OCI-LY7 (cell line): Measurements from ENCODE around the gene ZBTB47. TPM values are rescaled to one million over a fixed set of nuclear protein-coding genes. Genes with fewer than 3 reads are reported as not detected.

Experiments used
- BruUV-seq: library from RNA; stranded (reverse); fragments of 400-500 nt; replicated peaks from 2 replicates; lab custom pipeline; 2021; lab: Mats Ljungman, UMichigan
- CTCF ChIA-PET: fragments of 300-600 bp; sonication (Branson Sonifier 250); formaldehyde crosslinking; loops from one replicate; lab custom pipeline; 2022; ENCODE audit warnings: antibody characterized with exemption; ENCODE audit not compliant: unreplicated experiment; lab: Charles Lee
- POLR2A ChIA-PET: fragments of 300-600 bp; sonication (Branson Sonifier 250); formaldehyde crosslinking; loops from one replicate; lab custom pipeline; 2022; ENCODE audit warnings: antibody characterized with exemption; lab: Charles Lee
- DNase-seq: peaks from one replicate; pipeline ENCODE4 v3.0.0-alpha.2; 2015; ENCODE audit warnings: low spot score
- H2AFZ ChIP-seq: fragments of 200-600 bp; sonication (generic), shearing (Covaris generic); 2 replicates; pipeline ENCODE4 v1.6.1; 2014; ENCODE audit warnings: mild to moderate bottlenecking, antibody characterized with exemption, low read length, moderate library complexity
- H3K27ac ChIP-seq: fragments of 200-600 bp; sonication (generic); 2 replicates; pipeline ENCODE4 v1.5.1; 2014; ENCODE audit warnings: mixed run types, low read depth, mild to moderate bottlenecking, moderate library complexity, low read length, inconsistent platforms; ENCODE audit not compliant: poor library complexity, severe bottlenecking
- H3K36me3 ChIP-seq: fragments of 200-600 bp; sonication (generic); 2 replicates; pipeline ENCODE4 v1.6.1; 2014; ENCODE audit warnings: mild to moderate bottlenecking, antibody characterized with exemption, low read length, moderate library complexity, mixed read lengths; ENCODE audit not compliant: insufficient read depth
- H3K4me1 ChIP-seq: fragments of 200-600 bp; sonication (generic); 2 replicates; pipeline ENCODE4 v1.5.1; 2014; ENCODE audit warnings: mild to moderate bottlenecking, low read length; ENCODE audit not compliant: insufficient read depth, poor library complexity, severe bottlenecking
- H3K4me2 ChIP-seq: fragments of 200-600 bp; sonication (generic); 2 replicates; pipeline ENCODE4 v1.6.1; 2014; ENCODE audit warnings: mild to moderate bottlenecking, low read length
- H3K4me3 ChIP-seq: fragments of 200-600 bp; sonication (generic); 2 replicates; pipeline ENCODE4 v1.5.1; 2014; ENCODE audit warnings: mild to moderate bottlenecking, low read depth, low read length; ENCODE audit not compliant: poor library complexity, severe bottlenecking
- H3K79me2 ChIP-seq: fragments of 200-600 bp; sonication (generic); 2 replicates; pipeline ENCODE4 v1.6.1; 2016; ENCODE audit warnings: low read depth, mild to moderate bottlenecking, low read length, moderate library complexity, mixed read lengths; ENCODE audit not compliant: insufficient read depth
- H3K9me2 ChIP-seq: fragments of 200-600 bp; sonication (generic); 2 replicates; pipeline ENCODE4 v1.6.1; 2016; ENCODE audit warnings: mild to moderate bottlenecking, low read length, mixed read lengths; ENCODE audit not compliant: insufficient read depth
- H3K9me3 ChIP-seq: fragments of 200-600 bp; sonication (generic); 2 replicates; pipeline ENCODE4 v1.6.1; 2014; ENCODE audit warnings: mild to moderate bottlenecking, mixed run types, low read length, mixed read lengths
- H4K20me1 ChIP-seq: fragments of 200-600 bp; sonication (generic); 2 replicates; pipeline ENCODE4 v1.6.1; 2014; ENCODE audit warnings: mild to moderate bottlenecking, antibody characterized with exemption, low read length, moderate library complexity, mixed read lengths; ENCODE audit not compliant: insufficient read depth
- CTCF ChIP-seq: fragments of 200-600 bp; sonication (generic); conservative IDR thresholded peaks from 2 replicates; pipeline ENCODE4 v1.5.1; 2014; ENCODE audit warnings: mild to moderate bottlenecking, antibody characterized with exemption, low read length, moderate library complexity, mixed read lengths
- EZH2phosphoT487 ChIP-seq: fragments of 200-600 bp; sonication (generic); IDR thresholded peaks from 2 replicates; pipeline ENCODE4 v1.6.1; 2018; ENCODE audit warnings: low read depth, borderline replicate concordance, mild to moderate bottlenecking, mixed run types, antibody characterized with exemption, low read length, moderate library complexity, mixed read lengths
- intact Hi-C: fragments of 100-400 bp; cut with micrococcal nuclease; formaldehyde crosslinking; loops from one replicate; pipeline ENCODE4 v1.10.0; 2022; ENCODE audit not compliant: unreplicated experiment
- total RNA-seq, 2 experiments: library from RNA; depleted of rRNA in 1 of 2; stranded (reverse); fragments of >200 nt in 1 of 2; shearing (Covaris generic) in 1 of 2; gene quantifications; 2 replicates each; pipeline ENCODE4 v1.2.3, GENCODE V29; 2014 to 2022

ZBTB47 gene
- total RNA-seq, 2 experiments from 2014 or later, result 0.09 TPM; not detected in 1

- intact Hi-C loops, result no loop called here
- no peaks in the 10 kb centered on the region for H4K20me1 ChIP-seq
- no peak overlapping the region for H3K4me3 ChIP-seq
Observed at GRCh38 chr3:42635111-42635510, 18.4 kb upstream of the ZBTB47 start.

GRCh38 chr3:42637001-42637400 is 16.5 kb upstream of the ZBTB47 start:
- Histone ChIP-seq H3K4me3 (no peak overlapping the region), H3K79me2 (no peaks in the 10 kb centered on the region), H2AFZ (no peak overlapping the region), H4K20me1 (peaks cover 7% of the 10 kb centered on the region; the same call in 1 of the 2 replicates), H3K27ac (no peak overlapping the region), H3K4me2 (no peak overlapping the region), H3K9me2 (no peaks in the 10 kb centered on the region), H3K9me3 (no peaks in the 10 kb centered on the region), H3K4me1 (no peaks in the 10 kb centered on the region), H3K36me3 (peaks cover 97% of the 10 kb centered on the region)
- no TSS peak for BruUV-seq
- intact Hi-C loops, result no loop called here
- ChIA-PET POLR2A (interaction anchor here (1.2 kb wide), 1 partner anchor 13 kb away, joined by 3 read pairs; no protein-coding TSS in a partner anchor), CTCF (no interaction called here)
- DNase-seq, result no peak
- TF ChIP-seq CTCF (no peak), EZH2phosphoT487 (no peak)

More at GRCh38 chr3:42635111-42635510, 18.4 kb upstream of the ZBTB47 start:
- no peaks in the 10 kb centered on the region for H3K79me2 ChIP-seq
- no peak overlapping the region for H2AFZ ChIP-seq
- DNase-seq, result peak; percentile 41
- H3K27ac ChIP-seq, result no peak overlapping the region
- CTCF ChIA-PET, result no interaction called here
- H3K4me1 ChIP-seq, result no peaks in the 10 kb centered on the region
- no peak for TF ChIP-seq EZH2phosphoT487
- peak; percentile 62 for TF ChIP-seq CTCF
- POLR2A ChIA-PET, result no interaction called here
- H3K9me3 ChIP-seq, result no peaks in the 10 kb centered on the region
- H3K4me2 ChIP-seq, result no peak overlapping the region
- no TSS peak for BruUV-seq
- H3K9me2 ChIP-seq, result no peaks in the 10 kb centered on the region
- peaks cover 100% of the 10 kb centered on the region for H3K36me3 ChIP-seq

- no peaks in the 10 kb centered on the region for H3K4me1 ChIP-seq
- POLR2A ChIA-PET, result interaction anchor here (0.6 to 1.2 kb wide), 2 partner anchors 14 to 35 kb away, joined by 3 read pairs; no protein-coding TSS in a partner anchor
- intact Hi-C loops, result no loop called here
- H3K27ac ChIP-seq, result no peak overlapping the region
- no peak overlapping the region for H3K4me2 ChIP-seq
- H4K20me1 ChIP-seq, result peaks cover 7% of the 10 kb centered on the region; the same call in 1 of the 2 replicates
- no peak overlapping the region for H3K4me3 ChIP-seq
- BruUV-seq, result no TSS peak
- H3K79me2 ChIP-seq, result no peaks in the 10 kb centered on the region
- no peak overlapping the region for H2AFZ ChIP-seq
- CTCF ChIA-PET, result no interaction called here
- no peaks in the 10 kb centered on the region for H3K9me2 ChIP-seq
- no peaks in the 10 kb centered on the region for H3K9me3 ChIP-seq
- TF ChIP-seq CTCF (no peak), EZH2phosphoT487 (no peak)
- DNase-seq, result no peak
- peaks cover 97% of the 10 kb centered on the region for H3K36me3 ChIP-seq
Observed at GRCh38 chr3:42638339-42638842, 15.1 kb upstream of the ZBTB47 start.
